Measurements from ENCODE around the gene PER3.

- TF ChIP-seq CTCF (IDR thresholded peaks at IDR 0.05; ENCODE audit: low read length) = no peak
- no peak for TF ChIP-seq EZH2phosphoT487 (IDR thresholded peaks at IDR 0.05; ENCODE audit: low read length)
- TF ChIP-seq EZH2 (optimal IDR thresholded peaks at IDR 0.05; ENCODE audit: low read depth, low read length) = no peak
Measured at GRCh38 chr1:7824701-7825100, 40.6 kb downstream of the PER3 start.

Data from MM.1S (cell line).